Neural cell (in vitro differentiated cells): ENCODE data around the gene DRD1. TPM values are rescaled to one million over a fixed set of nuclear protein-coding genes. Genes with fewer than 3 reads are reported as not detected.

ENCODE experiments used
- H2AFZ ChIP-seq: fragments of 200-600, 300-800 bp; sonication (generic), shearing (Covaris generic); 2 replicates; pipeline ENCODE4 v1.6.0; 2014; ENCODE audit warnings: low read depth, mild to moderate bottlenecking, antibody characterized with exemption, low read length, moderate library complexity
- H3F3A ChIP-seq: fragments of 200-600 bp; shearing (Covaris generic); 2 replicates; pipeline ENCODE4 v1.6.1; 2016; ENCODE audit warnings: mild to moderate bottlenecking, moderate library complexity, mixed read lengths, antibody characterized with exemption, low read length; ENCODE audit not compliant: insufficient read depth, poor library complexity, severe bottlenecking
- H3K27ac ChIP-seq: fragments of 200-600, 300-800 bp; sonication (generic), shearing (Covaris generic); 2 replicates; pipeline ENCODE4 v1.5.1; 2014; ENCODE audit warnings: mild to moderate bottlenecking, low read length, moderate library complexity
- H3K27me3 ChIP-seq: fragments of 300-800, 200-600 bp; sonication (generic), shearing (Covaris generic); 2 replicates; pipeline ENCODE4 v1.6.0; 2014; ENCODE audit warnings: mild to moderate bottlenecking, low read depth, low read length, moderate library complexity; ENCODE audit not compliant: insufficient read depth
- H3K36me3 ChIP-seq: fragments of 300-800, 200-600 bp; sonication (generic), shearing (Covaris generic); 2 replicates; pipeline ENCODE4 v1.5.1; 2014; ENCODE audit warnings: mild to moderate bottlenecking, antibody characterized with exemption, low read length, moderate library complexity; ENCODE audit not compliant: insufficient read depth
- H3K4me2 ChIP-seq: fragments of 300-800, 200-600 bp; sonication (generic), shearing (Covaris generic); 2 replicates; pipeline ENCODE4 v1.6.0; 2014; ENCODE audit warnings: mild to moderate bottlenecking, low read length
- H3K4me3 ChIP-seq: fragments of 300-800, 200-600 bp; sonication (generic), shearing (Covaris generic); 2 replicates; pipeline ENCODE4 v1.5.1; 2014; ENCODE audit warnings: mild to moderate bottlenecking, low read length, moderate library complexity
- H3K79me2 ChIP-seq: fragments of 200-600 bp; shearing (Covaris generic); replicated peaks from 2 replicates; pipeline ENCODE4 v1.6.0; 2014; ENCODE audit warnings: mild to moderate bottlenecking, low read length, moderate library complexity; ENCODE audit not compliant: insufficient read depth
- H3K9ac ChIP-seq: fragments of 300-800, 200-600 bp; sonication (generic), shearing (Covaris generic); 2 replicates; pipeline ENCODE4 v1.6.1; 2016; ENCODE audit warnings: mild to moderate bottlenecking, low read length, mixed read lengths
- H3K9me2 ChIP-seq: fragments of 200-600 bp; shearing (Covaris generic); 2 replicates; pipeline ENCODE4 v1.6.1; 2016; ENCODE audit warnings: mild to moderate bottlenecking, low read length, mixed read lengths; ENCODE audit not compliant: insufficient read depth
- H3K9me3 ChIP-seq: fragments of 200-600, 300-800 bp; sonication (generic), shearing (Covaris generic); 2 replicates; pipeline ENCODE4 v1.6.1; 2016; ENCODE audit warnings: mild to moderate bottlenecking, mixed run types, low read length, moderate library complexity, mixed read lengths
- H4K20me1 ChIP-seq: fragments of 200-600 bp; shearing (Covaris generic); 2 replicates; pipeline ENCODE4 v1.6.1; 2016; ENCODE audit warnings: mild to moderate bottlenecking, mixed run types; ENCODE audit not compliant: insufficient read depth
- CTCF ChIP-seq: fragments of 450-650 bp; IDR thresholded peaks from 2 replicates; pipeline ENCODE4 v1.5.1; 2014; ENCODE audit warnings: antibody characterized with exemption, mild to moderate bottlenecking, moderate library complexity; ENCODE audit not compliant: poor library complexity, severe bottlenecking
- EP300 ChIP-seq: fragments of 450-650 bp; conservative IDR thresholded peaks from 2 replicates; pipeline ENCODE4 v1.6.1; 2014; ENCODE audit warnings: antibody characterized with exemption, mild to moderate bottlenecking, moderate library complexity; ENCODE audit not compliant: poor library complexity, severe bottlenecking
- EZH2 ChIP-seq: fragments of 200-600, 300-800 bp; shearing (Covaris generic), sonication (generic); IDR thresholded peaks from 2 replicates; pipeline ENCODE4 v1.6.1; 2014; ENCODE audit warnings: antibody characterized with exemption, low read length, borderline replicate concordance, mild to moderate bottlenecking; ENCODE audit not compliant: insufficient read depth, poor library complexity, severe bottlenecking
- MXI1 ChIP-seq: fragments of 450-650 bp; conservative IDR thresholded peaks from 2 replicates; pipeline ENCODE4 v1.6.1; 2014; ENCODE audit warnings: antibody characterized with exemption, mild to moderate bottlenecking; ENCODE audit not compliant: poor library complexity, severe bottlenecking
- POLR2AphosphoS5 ChIP-seq: IDR thresholded peaks from 2 replicates; pipeline ENCODE4 v1.6.1; 2012
- RAD21 ChIP-seq: fragments of 450-650 bp; conservative IDR thresholded peaks from 2 replicates; pipeline ENCODE4 v1.6.1; 2014; ENCODE audit warnings: antibody characterized with exemption, mild to moderate bottlenecking, moderate library complexity
- REST ChIP-seq: IDR thresholded peaks from 2 replicates; pipeline ENCODE4 v1.6.1; 2012; ENCODE audit warnings: borderline replicate concordance
- SMC3 ChIP-seq: fragments of 450-650 bp; conservative IDR thresholded peaks from 2 replicates; pipeline ENCODE4 v1.6.1; 2014; ENCODE audit warnings: antibody characterized with exemption, mild to moderate bottlenecking, moderate library complexity; ENCODE audit not compliant: poor library complexity
- TAF1 ChIP-seq: IDR thresholded peaks from 2 replicates; pipeline ENCODE4 v1.6.1; 2012; ENCODE audit warnings: low read depth
- polyA plus RNA-seq: library from polyadenylated mRNA; depleted of rRNA; stranded (reverse); fragments of >200 nt; gene quantifications from 2 replicates; pipeline ENCODE4 v1.2.3, GENCODE V29; 2014

DRD1 gene
- polyA plus RNA-seq, 1 donor from 2014 or later, result 0.33 TPM

- Histone ChIP-seq H3K4me3 (no peak overlapping the region), H3K79me2 (no peaks in the 10 kb centered on the region), H3K27me3 (no peaks in the 10 kb centered on the region), H3K4me2 (no peak overlapping the region), H3F3A (no peaks in the 10 kb centered on the region), H3K27ac (no peak overlapping the region), H3K9me3 (no peaks in the 10 kb centered on the region), H3K9me2 (no peaks in the 10 kb centered on the region), H2AFZ (no peak overlapping the region), H3K36me3 (no peaks in the 10 kb centered on the region), H3K9ac (no peak overlapping the region), H4K20me1 (no peaks in the 10 kb centered on the region)
- TF ChIP-seq REST (no peak), MXI1 (no peak), EP300 (no peak), TAF1 (no peak), POLR2AphosphoS5 (no peak), RAD21 (no peak), CTCF (no peak), EZH2 (no peak), SMC3 (no peak)
Observed at GRCh38 chr5:175436359-175436758, 7.6 kb downstream of the DRD1 start.

- no peaks in the 10 kb centered on the region for H3K9me3 ChIP-seq
- no peak overlapping the region for H3K9ac ChIP-seq
- no peak overlapping the region for H2AFZ ChIP-seq
- H4K20me1 ChIP-seq, result no peaks in the 10 kb centered on the region
- H3K27me3 ChIP-seq, result no peaks in the 10 kb centered on the region
- no peak overlapping the region for H3K4me3 ChIP-seq
- H3K36me3 ChIP-seq, result no peaks in the 10 kb centered on the region
- H3K27ac ChIP-seq, result no peak overlapping the region
- no peaks in the 10 kb centered on the region for H3K9me2 ChIP-seq
- no peak overlapping the region for H3K4me2 ChIP-seq
- no peak for TF ChIP-seq EZH2
- TF ChIP-seq SMC3, result no peak
- no peak for TF ChIP-seq RAD21
- no peak for TF ChIP-seq EP300
- no peak for TF ChIP-seq POLR2AphosphoS5
- no peak for TF ChIP-seq REST
- no peak for TF ChIP-seq TAF1
- no peak for TF ChIP-seq CTCF
- TF ChIP-seq MXI1, result no peak
- no peaks in the 10 kb centered on the region for H3K79me2 ChIP-seq
- H3F3A ChIP-seq, result no peaks in the 10 kb centered on the region
Observed at GRCh38 chr5:175434800-175435199, 9.2 kb downstream of the DRD1 start.
